ENCODE results near the gene UPK3B.
"Not testable (repeated sequence)": the region's sequence is repeated elsewhere in the genome, so short reads cannot be mapped to it uniquely, and the experiment has no call there.

Gene UPK3B
- 1.5 to 2.2 reads per million in 2 donors for total RNA-seq

DNA sequence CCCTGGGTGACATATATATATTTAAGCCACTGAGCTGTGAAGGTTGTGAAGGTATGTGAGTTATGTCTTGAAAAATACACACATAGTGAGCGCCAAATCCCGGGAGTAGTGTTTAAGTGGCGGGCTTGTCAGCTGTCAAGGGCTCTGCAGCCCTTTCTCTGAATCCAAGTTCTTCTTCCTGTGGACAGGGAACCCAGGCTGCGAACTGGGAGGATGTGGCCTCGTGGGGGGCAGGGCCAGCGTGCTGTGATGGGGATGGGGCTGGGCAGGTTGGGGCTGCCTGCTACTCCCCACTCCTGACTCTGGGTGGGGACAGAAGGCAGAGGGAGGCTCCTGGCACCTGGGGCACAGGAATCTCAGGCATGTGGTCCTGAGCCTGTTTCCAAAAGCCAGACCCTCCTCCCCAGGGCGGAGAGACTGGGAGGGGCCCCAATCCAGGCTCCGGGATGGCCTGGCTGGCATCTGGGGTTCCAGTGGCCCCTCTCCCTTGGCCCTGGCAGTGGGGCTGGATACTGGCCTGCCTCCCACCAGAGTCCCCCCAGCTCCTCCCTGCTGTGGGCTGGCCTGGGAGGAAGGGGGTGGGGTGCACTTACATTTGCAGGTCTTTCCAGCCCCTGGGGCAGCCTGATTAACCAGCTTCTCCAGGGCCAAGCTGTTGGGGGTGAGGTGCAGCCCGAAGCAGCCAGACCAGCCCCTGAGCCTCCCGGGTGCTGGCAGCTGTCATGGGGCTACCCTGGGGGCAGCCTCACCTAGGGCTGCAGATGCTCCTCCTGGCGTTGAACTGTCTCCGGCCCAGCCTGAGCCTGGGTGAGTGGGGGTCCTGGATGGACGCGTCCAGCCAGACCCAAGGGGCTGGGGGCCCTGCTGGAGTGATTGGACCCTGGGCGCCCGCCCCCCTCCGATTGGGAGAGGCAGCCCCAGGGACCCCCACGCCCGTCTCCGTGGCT, at the start of gene UPK3B:
Gene UPK3B, plus strand, starts transcription at position 622 of the 947 bp plus-strand sequence. Its CDS starts 101 bp downstream, at position 723.
- no peak for DNase-seq

DNA sequence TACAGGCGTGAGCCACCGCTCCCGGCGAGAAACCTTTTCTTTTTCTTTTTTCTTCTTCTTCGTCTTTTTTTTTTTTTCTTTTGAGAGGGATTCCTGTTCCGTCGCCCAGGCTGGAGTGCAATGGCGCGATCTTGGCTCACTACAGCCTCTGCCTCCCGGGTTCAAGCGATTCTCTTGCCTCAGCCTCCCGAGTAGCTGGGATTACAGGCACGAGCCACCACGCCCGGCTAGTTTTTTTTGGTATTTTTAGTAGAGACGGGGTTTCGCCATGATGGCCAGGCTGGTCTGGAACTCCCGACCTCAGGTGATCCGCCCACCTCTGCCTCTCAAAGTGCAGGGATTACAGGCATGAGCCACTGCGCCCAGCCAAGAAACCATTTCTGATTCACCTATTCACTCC, 49.6 kb upstream of the UPK3B start:
- DNase-seq, result not testable (repeated sequence)

DNA sequence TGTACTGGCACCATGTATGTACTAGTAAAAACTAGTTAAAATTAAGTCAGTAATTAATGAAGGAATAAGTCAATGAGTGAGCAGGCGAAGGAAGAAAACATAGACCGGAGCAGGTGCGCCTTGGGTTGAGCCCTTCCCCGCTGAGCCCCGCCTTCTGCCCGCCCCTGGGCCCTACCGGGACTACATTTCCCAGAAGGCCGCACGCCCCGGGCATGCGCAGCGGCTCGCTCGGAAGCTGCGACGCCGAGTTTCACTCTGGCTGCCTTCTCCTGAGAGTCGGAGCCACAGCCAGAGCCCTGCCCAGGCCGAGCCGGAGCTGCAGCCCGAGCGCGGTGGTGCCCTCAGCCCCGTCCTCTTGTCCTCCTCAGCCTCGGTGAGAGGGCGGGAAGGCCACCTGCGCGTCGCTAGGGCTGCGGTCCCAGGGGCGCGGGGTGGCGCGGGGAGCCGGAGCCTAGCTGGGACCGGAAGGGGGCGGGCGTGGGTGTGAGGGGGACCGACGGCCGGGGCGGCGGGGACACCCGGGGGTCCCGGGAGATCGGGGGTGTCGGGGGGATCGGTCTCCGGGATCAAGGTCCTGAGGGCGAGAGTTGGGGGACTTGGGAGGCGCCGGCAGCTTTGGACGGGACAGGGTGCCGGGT, 48.8 kb upstream of the UPK3B start, which contains the start of gene DTX2:
Gene DTX2, plus strand, starts transcription at position 246 of the 638 bp plus-strand sequence. CDS start 18,801 bp downstream, outside the sequence.
- DNase-seq, result not testable (repeated sequence)

DNA sequence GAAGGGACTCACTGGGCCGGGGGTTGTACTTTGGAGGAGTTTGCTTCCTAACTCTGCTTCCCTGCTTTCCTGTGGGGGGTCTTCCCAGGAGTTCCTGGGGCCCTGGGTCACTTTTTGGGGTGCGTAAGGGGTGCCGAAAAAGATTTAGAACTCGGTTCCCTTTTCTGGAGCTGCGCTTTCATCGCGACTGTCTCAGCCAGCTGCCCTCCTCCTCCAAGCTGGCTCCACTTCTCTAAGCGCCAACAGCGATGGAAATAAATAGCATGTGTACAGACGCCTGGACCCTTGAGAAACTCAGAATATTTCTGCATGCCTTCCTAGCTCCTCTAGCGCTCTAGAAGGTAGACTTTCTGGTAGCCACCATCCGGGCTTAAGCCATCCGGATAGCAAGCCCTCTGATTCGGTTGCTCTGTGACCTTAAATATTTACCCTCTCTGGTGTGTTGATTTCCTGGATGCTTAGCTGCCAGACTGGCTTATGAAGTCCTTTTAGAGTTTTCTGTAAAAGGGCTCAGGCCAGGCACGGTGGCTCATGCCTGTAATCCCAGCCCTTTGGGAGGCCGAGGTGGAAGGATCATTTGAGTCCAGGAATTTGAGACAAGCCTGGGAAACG, 48.0 kb upstream of the UPK3B start:
- not testable (repeated sequence) for DNase-seq

DNA sequence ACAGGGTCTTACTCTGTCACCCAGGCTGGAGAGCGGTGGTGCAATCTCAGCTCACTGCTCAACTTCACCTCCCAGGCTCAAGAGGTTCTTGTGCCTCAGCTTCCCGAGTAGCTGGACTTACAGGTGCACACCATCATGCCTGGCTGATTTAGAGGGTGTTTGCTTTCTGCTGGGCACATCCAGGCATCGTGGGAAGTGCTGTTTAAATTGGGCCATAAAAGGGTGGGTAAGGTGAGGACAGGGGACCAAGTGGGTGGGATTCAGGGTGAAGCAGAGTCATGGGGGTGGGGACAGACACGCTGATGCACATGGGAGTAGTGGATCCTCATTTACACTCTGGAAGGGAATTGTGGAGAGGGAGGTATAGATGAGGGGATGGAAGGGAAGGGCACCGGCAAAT, 45.4 kb upstream of the UPK3B start:
- not testable (repeated sequence) for DNase-seq

DNA sequence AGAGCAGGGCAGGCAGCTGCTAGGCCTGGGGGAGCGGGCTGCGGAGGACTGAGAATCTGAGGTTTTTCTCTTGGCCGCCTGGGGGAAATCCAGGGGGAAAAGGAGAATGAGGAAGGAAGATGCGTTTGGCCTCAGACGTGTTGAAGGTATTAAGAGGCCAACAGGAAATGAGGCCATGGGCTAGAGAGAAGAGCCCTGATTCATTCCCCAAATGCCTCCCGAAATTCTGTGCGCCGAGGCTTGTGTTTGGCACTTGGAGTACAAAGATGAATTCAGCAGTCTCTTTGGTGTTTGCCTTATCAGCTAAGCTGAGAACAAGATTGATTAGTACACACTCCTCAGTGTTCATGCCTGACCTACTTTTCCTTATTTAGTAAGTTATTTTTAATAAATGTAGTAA, 44.4 kb upstream of the UPK3B start:
- not testable (repeated sequence) for DNase-seq

DNA sequence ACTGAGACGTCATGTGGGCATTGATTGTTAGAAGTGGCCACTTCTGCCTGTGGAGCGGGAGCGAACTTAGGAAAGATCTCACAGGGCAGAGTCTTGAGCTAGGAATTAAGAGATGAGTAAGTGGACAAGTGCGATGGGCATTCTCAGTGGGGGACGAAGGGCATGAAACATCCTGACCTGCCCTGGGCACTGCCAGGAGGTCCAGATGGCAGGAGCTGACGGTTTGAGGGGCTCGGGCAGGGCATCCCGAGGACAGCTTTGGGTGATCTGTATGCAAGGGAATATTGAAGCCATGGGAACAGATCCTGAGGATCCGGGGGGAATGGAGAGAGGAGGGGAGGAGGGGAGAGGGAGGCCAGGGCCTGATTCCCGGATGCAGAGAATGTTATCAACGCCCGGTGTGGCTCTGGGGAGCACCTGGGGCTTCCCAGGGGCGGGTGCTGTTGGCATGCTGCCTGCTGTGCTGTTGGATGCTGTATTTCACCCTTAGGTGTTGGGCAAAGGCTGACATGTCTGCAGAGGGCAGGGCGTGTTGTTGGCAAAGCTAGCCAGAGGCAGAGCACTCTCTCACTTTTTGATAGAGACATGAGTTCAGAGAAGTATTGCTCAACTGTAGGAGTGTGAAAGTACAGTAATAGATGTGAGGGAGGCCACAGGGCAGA, 42.5 kb upstream of the UPK3B start:
- not testable (repeated sequence) for DNase-seq

DNA sequence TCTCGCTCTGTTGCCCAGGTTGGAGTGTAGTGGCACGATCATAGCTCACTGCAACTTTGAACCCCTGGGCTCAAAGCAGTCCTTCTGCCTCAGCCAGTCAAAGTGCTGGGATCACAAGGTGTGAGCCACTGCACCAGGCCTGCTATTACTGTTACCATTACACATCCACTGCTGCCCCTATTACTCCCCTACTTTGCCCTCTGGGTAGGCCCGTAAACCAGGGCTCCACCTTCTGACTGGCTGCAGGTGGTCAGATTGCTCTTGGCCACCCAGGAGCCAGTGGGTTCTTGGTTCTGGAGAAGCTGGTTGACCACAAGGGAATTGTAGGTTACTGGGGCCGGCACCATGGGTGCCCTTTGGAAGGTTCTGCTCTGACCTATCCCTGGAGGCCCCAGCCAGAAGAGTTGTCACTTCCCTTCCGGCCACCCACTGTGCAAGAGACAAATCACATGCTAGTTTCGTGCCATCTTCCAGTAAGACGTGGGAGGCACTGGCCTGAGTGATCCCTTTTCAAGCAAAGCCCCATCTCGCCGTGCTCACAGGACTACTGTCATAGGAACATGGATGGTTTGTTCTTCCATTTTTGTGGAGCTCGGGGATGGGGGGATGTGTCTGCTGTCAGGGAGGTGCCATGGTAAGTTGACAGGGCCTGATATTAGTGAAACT, 38.7 kb upstream of the UPK3B start:
- DNase-seq, result not testable (repeated sequence)

DNA sequence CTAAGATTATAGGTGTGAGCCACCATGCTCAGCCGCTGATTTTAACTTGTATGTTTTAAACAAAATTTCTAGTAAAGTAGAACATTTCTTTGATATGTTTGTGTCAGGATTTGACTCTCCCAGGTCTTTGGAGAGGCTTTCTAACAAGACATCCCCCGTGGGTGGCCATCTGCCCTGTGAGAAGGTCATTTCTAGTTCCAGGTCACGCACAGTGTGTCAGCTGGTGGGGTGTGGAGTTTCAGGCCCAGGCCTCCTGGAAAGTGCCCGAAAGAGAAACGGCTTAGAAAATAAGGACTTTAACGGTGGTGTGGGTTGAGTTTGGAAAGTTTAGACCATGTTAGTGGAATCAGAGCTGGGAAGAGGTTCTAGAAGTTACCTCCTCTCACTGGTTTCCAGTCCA, 37.3 kb upstream of the UPK3B start:
- DNase-seq, result not testable (repeated sequence)

DNA sequence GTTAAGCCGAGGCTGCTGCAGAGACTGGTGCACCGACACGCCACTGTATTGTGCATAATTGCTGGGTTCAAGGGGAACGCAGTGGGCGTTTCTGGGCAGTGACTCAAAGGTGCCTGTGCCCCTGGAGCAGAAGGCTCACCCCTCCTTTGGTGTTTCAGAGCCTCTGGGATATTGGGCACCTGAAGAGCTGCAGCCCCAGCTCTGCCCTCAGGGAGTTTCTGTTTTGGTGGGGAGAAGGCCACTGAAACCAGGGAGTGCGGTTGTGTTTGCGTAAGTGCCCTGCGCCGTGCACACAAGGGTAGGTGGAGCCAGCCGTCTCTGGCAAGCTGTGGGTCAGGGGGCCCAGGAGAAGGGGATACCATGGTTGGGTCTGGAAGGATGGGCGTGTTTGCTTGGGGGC, 34.1 kb upstream of the UPK3B start:
- DNase-seq, result not testable (repeated sequence)

DNA sequence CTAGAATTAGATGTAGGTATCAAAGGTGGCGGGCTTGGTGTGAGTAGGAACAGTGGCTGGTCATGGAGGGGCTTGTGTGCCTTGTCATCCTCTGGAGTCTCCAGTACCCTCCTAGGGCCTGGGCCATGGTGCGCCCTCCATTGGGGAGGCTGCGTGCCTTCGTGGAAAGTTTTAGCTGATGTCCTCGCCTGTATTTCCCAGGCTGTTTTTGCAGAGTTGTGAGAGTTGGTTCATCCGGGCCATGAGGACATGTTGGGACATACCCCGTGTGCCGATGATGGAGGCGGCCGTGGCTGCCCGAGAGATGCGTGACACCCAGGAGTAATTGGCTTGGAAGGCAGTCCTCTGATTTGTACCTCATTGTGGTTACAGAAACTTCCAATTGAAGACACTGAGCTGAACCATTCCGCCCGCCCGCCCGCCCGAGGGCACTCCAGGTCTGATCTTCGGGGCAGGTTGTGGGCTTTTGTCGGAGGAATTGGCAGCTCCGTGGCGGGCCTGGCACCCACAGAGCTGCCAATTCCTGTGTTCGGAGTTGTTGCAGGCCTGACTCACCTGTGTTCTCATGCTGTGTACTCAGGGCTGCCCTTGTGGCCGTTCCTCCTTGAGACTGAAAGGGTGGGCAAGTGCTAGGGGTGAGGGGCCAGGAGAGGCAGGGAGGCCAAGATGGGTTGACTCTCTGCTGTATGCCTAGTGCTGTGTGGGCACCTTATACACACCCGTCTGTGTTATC, 33.4 kb upstream of the UPK3B start:
- DNase-seq, result not testable (repeated sequence)

DNA sequence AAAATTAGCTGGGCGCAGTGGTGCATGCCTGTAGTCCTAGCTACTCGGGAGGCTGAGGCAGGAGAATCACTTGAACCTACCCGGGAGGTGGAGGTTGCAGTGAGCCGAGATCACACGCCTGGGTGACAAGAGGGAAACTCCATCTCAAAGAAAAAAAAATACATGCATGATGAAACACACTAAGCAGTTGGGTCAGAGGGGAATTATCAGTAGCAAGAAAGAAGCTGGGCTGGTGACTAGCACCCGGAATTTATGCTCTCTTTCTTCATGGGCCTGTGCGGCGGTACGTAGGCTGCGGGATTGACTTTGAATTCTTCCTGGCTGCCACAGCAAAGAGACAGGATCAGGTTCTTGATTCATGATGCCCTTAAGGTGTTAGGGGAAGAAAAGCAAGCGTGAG, 30.7 kb upstream of the UPK3B start:
- not testable (repeated sequence) for DNase-seq

DNA sequence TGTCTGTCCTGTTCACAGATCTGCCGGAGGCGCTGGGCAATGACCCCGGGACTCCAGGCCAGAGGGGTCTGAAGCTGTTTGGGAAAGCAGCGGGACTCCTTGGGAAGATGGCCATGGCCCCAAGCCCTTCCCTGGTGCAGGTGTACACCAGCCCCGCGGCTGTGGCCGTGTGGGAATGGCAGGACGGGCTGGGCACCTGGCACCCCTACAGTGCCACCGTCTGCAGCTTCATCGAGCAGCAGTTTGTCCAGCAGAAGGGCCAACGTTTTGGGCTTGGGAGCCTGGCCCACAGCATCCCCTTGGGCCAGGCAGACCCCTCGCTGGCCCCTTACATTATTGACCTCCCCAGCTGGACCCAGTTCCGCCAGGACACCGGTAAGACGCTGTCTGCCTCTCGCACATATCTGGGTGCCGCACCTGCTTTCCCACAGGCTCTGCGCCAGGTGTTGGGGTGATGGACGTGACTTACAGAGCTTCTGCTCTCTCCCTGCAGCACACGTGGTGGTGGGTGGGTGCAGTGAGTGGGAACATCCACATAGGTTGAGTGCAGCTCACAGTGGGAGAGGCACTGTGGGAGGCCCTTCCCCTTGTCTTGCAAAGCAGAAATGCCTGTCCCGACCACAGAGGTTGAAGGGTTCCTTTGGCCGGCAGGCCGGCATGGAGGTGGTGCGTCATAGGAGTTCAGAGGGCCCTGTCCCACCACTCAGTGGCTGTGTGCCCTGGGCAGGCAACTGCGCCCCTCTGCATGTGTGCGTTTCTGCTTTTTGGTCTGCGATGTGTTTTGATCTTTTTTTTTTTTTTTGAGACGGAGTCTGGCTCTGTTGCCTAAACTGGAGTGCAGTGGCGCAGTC, 29.7 kb upstream of the UPK3B start:
- DNase-seq, result not testable (repeated sequence)

DNA sequence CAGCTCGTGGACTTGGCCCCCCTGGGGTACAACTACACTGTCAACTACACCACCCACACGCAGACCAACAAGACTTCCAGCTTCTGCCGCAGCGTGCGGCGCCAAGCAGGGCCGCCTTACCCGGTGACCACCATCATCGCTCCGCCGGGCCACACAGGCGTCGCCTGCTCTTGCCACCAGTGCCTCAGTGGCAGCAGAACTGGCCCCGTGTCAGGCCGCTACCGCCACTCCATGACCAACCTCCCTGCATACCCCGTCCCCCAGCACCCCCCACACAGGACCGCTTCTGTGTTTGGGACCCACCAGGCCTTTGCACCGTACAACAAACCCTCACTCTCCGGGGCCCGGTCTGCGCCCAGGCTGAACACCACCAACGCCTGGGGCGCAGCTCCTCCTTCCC, 27.7 kb upstream of the UPK3B start:
- not testable (repeated sequence) for DNase-seq

DNA sequence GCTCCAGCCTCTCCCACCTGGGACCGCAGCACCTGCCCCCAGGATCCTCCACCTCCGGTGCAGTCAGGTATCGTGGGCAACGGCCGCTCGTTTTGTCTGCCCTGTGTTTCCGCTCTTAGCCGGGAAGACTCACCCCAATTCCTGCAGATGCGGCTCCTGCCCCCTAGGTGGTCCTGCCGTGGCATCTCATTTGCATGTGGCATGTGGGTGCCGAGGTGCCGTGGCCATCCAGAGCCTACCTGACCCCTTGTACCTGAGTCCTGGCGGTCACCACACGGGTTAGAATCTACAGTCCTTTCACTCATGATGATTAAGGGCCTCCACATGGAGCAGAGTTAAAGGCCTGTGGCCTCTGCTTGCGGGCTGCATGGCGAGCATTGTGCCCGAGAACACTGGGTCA, 27.3 kb upstream of the UPK3B start:
- not testable (repeated sequence) for DNase-seq

DNA sequence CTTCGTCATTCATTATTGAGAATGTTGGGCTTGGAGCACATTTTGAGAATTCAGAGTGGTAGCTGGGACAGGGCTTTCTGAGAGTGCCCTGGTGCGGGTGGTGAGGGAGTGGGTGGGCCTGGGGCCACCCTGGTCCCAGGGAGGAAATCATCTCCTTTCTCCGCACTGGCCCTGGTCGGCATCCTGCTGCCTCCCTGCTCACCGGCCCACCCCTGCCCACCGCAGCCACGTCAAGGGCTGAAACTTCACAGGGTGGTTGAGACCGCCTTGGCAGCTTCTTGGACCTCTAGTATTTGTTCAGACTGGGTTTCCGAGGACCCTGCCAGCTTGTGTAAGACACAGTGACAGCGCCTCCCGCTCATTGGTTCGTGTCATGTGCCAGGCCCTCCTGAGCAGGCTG, 25.9 kb upstream of the UPK3B start:
- not testable (repeated sequence) for DNase-seq

DNA sequence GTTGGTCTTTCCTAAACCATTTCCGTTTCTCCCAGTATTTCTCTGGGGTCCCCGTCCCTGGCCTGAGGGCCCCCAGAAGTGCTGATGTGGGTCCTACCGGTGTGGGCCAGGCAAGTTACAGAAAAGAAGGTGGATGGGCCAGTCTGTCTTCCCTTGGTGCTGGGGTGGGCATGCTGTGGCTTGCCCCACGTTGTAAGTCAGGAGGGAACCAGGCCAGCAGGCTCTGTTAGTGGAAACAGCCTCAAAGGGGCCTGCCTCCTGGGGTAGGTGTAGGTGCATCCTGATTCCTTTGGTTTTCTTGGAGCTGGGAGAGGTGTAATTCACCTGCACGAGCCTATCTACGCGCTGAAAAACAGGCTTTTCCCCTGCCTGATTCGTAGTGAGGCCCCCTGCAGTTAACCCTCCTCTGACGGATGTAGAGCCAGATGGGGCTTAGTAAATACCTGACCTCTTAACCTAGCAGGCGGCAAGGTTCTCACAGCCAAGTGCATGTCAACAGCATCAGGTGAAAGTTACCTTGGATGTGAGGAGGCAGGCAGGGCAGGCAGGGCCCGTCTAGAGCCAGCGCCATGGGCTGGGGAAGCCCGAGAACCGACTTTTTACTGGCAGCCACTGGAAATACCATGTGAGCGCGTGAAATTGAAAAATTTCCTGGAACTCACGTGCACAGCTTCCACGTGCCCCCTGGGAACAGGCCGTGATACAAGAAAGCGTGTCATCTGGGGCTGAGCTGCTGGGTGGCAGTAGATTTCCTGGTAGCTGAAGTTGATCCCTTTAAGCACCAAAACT, 24.3 kb upstream of the UPK3B start:
- DNase-seq, result not testable (repeated sequence)

DNA sequence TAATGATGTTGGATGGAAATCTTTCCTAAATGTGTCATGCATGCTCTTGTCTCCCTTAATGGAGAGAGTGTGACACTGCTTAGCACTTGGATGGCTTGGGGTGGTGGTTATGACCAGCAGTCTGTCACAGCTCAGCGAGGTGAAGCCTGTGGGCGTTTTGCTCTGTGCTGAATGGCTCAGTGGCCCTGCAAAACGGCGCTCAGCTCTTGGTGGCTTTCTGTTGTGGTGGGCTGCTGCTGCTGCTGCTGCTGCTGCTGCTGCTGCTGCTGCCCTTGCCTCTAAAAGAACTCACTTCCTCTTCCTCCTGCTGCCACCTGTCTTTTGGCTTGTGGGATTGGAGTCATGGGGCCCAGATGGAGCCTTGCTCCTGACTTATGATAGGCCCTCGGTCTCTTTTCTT, 23.7 kb upstream of the UPK3B start:
- not testable (repeated sequence) for DNase-seq

DNA sequence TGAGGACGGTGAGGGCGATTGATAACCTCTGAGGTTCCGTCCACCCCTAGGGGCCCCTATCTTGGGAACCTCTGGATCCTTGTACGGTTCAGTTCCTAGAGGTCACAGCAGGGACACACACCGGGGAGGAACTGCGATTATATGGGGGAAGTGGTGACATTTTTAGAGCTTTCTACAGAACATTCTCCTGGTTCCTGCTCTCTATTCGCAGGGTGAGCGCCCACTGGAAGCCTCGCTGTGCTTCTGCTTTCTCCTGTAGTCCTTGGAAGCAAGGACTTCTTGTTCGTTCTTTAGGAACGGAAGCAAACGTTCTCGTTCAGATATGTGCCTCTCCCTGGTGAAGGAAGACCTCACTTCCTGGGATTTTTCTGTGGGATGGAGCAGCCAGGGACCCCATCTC, 22.4 kb upstream of the UPK3B start:
- DNase-seq, result not testable (repeated sequence)
